GM06990 (cell line): ENCODE results near the gene TRHDE.

Experiments
- DNase-seq: peaks from one replicate; pipeline ENCODE4 v3.0.0-alpha.2; 2011; ENCODE audit not compliant: insufficient read length; ENCODE audit errors: extremely low read depth
- H3K27me3 ChIP-seq: replicated peaks from 2 replicates; pipeline ENCODE4 v1.6.0; 2011; ENCODE audit warnings: low read length; ENCODE audit not compliant: control insufficient read depth, insufficient read depth
- H3K36me3 ChIP-seq: 2 replicates; pipeline ENCODE4 v1.5.1; 2011; ENCODE audit warnings: low read length; ENCODE audit not compliant: control insufficient read depth, insufficient read depth
- H3K4me3 ChIP-seq: replicated peaks from 2 replicates; pipeline ENCODE4 v1.5.1; 2011; ENCODE audit warnings: low read depth, mild to moderate bottlenecking, control low read depth, low read length
- CTCF ChIP-seq: IDR thresholded peaks from 2 replicates; pipeline ENCODE4 v1.5.1; 2011; ENCODE audit warnings: low read length, control low read depth, mild to moderate bottlenecking, inconsistent platforms; ENCODE audit not compliant: insufficient read depth, poor library complexity, severe bottlenecking

Gene TRHDE

GRCh38 chr12:72291175-72291574 lies 19.0 kb downstream of the TRHDE start:
- no peak overlapping the region for H3K4me3 ChIP-seq
- H3K36me3 ChIP-seq = no peaks in the 10 kb centered on the region
- DNase-seq = no peak
- no peak for TF ChIP-seq CTCF
- no peaks in the 10 kb centered on the region for H3K27me3 ChIP-seq

- no peaks in the 10 kb centered on the region for H3K27me3 ChIP-seq
- no peak overlapping the region for H3K4me3 ChIP-seq
- H3K36me3 ChIP-seq = no peaks in the 10 kb centered on the region
- DNase-seq = no peak
- no peak for TF ChIP-seq CTCF
These were observed 21.5 kb downstream of the TRHDE start for GRCh38 chr12:72293701-72294100.

- no peak for DNase-seq
- TF ChIP-seq CTCF = no peak
- H3K27me3 ChIP-seq = no peaks in the 10 kb centered on the region
- no peak overlapping the region for H3K4me3 ChIP-seq
- H3K36me3 ChIP-seq = no peaks in the 10 kb centered on the region
These were observed 22.9 kb downstream of the TRHDE start for GRCh38 chr12:72295101-72295500.

- TF ChIP-seq CTCF = no peak
- no peaks in the 10 kb centered on the region for H3K36me3 ChIP-seq
- no peak overlapping the region for H3K4me3 ChIP-seq
- H3K27me3 ChIP-seq = no peaks in the 10 kb centered on the region
- no peak for DNase-seq
These were observed 23.6 kb downstream of the TRHDE start for GRCh38 chr12:72295744-72296143.

GRCh38 chr12:72296389-72296788 lies 24.2 kb downstream of the TRHDE start:
- DNase-seq = no peak
- Histone ChIP-seq H3K4me3 (no peak overlapping the region), H3K27me3 (no peaks in the 10 kb centered on the region), H3K36me3 (no peaks in the 10 kb centered on the region)
- TF ChIP-seq CTCF = no peak

- no peaks in the 10 kb centered on the region for H3K27me3 ChIP-seq
- no peak for DNase-seq
- H3K4me3 ChIP-seq = no peak overlapping the region
- TF ChIP-seq CTCF = no peak
- H3K36me3 ChIP-seq = no peaks in the 10 kb centered on the region
These were observed 25.5 kb downstream of the TRHDE start for GRCh38 chr12:72297666-72298065.
